Endothelial cell (in vitro differentiated cells): ENCODE results near the gene DBT. TPM values are rescaled to one million over a fixed set of nuclear protein-coding genes. Genes with fewer than 3 reads are reported as not detected.

Source experiments
- DNase-seq: peaks from one replicate; pipeline ENCODE4 v3.0.0; 2021; ENCODE audit warnings: low spot score
- H3K27ac Mint-ChIP-seq: one replicate; pipeline ENCODE4 v1.8.0; 2021; ENCODE audit warnings: mixed read lengths, inconsistent platforms; ENCODE audit not compliant: unreplicated experiment
- H3K27me3 Mint-ChIP-seq: one replicate; pipeline ENCODE4 v1.8.0; 2021; ENCODE audit warnings: mild to moderate bottlenecking, moderate library complexity, mixed read lengths, inconsistent platforms; ENCODE audit not compliant: unreplicated experiment
- H3K36me3 Mint-ChIP-seq: one replicate; pipeline ENCODE4 v1.8.0; 2021; ENCODE audit warnings: mild to moderate bottlenecking, low read depth, mixed read lengths, inconsistent platforms; ENCODE audit not compliant: unreplicated experiment
- H3K4me1 Mint-ChIP-seq: one replicate; pipeline ENCODE4 v1.8.0; 2021; ENCODE audit warnings: mild to moderate bottlenecking, mixed read lengths, inconsistent platforms; ENCODE audit not compliant: unreplicated experiment
- H3K4me3 Mint-ChIP-seq: one replicate; pipeline ENCODE4 v1.8.0; 2021; ENCODE audit warnings: mild to moderate bottlenecking, mixed read lengths, inconsistent platforms; ENCODE audit not compliant: unreplicated experiment
- H3K9me3 Mint-ChIP-seq: one replicate; pipeline ENCODE4 v1.8.0; 2021; ENCODE audit warnings: mixed read lengths, inconsistent platforms; ENCODE audit not compliant: unreplicated experiment
- total RNA-seq: library from RNA; stranded (reverse); fragmentation: NEBNext Ultra II Directional; extraction: Animal tissue kit (Norgen Biotek cat#: 25700); gene quantifications from one replicate; pipeline ENCODE4 v1.2.1, GENCODE V29; 2021; ENCODE audit not compliant: unreplicated experiment
- TF ChIP-seq, protein P1 (sequence below): fragments of 200-600 bp; sonication (generic); IDR thresholded peaks from one replicate; pipeline ENCODE4 v1.5.0; 2021; ENCODE audit warnings: antibody characterized with exemption; ENCODE audit not compliant: unreplicated experiment

Gene DBT
- total RNA-seq, 1 donor from 2014 or later: 8.7 TPM

DNA sequence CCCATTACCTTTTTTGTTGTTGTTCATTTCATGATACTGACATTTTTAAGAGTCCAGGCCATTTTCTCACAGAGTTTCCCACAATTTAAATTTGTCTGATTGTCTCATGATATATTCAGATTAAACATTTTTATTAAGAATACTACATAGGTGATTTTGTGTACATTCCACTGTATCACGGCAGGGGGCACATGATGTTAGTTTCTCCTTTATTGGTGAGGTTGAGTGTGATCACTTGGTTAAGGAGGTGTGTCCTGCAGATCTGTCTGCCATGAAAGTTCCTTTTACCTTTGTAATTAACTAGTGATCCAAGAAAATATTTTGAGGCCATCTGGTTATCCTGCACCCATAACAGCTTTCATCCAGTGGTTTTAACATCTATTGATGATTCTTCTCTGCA is 28.2 kb upstream of the DBT start:
- TF ChIP-seq, protein P1, sequence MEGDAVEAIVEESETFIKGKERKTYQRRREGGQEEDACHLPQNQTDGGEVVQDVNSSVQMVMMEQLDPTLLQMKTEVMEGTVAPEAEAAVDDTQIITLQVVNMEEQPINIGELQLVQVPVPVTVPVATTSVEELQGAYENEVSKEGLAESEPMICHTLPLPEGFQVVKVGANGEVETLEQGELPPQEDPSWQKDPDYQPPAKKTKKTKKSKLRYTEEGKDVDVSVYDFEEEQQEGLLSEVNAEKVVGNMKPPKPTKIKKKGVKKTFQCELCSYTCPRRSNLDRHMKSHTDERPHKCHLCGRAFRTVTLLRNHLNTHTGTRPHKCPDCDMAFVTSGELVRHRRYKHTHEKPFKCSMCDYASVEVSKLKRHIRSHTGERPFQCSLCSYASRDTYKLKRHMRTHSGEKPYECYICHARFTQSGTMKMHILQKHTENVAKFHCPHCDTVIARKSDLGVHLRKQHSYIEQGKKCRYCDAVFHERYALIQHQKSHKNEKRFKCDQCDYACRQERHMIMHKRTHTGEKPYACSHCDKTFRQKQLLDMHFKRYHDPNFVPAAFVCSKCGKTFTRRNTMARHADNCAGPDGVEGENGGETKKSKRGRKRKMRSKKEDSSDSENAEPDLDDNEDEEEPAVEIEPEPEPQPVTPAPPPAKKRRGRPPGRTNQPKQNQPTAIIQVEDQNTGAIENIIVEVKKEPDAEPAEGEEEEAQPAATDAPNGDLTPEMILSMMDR: no peak
- no peaks in the 10 kb centered on the region for H3K9me3 Mint-ChIP-seq
- no peak overlapping the region for H3K27ac Mint-ChIP-seq
- peaks cover 37% of the 10 kb centered on the region for H3K36me3 Mint-ChIP-seq
- no peak for DNase-seq
- H3K27me3 Mint-ChIP-seq: no peaks in the 10 kb centered on the region
- H3K4me1 Mint-ChIP-seq: no peaks in the 10 kb centered on the region
- no peak overlapping the region for H3K4me3 Mint-ChIP-seq

- TF ChIP-seq, protein P1: no peak
- Mint-ChIP-seq H3K9me3 (no peaks in the 10 kb centered on the region), H3K27me3 (peaks cover 10% of the 10 kb centered on the region), H3K4me3 (peak overlapping the region; percentile 13), H3K4me1 (peaks cover 15% of the 10 kb centered on the region), H3K27ac (no peak overlapping the region), H3K36me3 (peaks cover 31% of the 10 kb centered on the region)
- no peak for DNase-seq
These were observed 18.6 kb upstream of the DBT start for GRCh38 chr1:100268202-100268601.

- no peaks in the 10 kb centered on the region for H3K9me3 Mint-ChIP-seq
- DNase-seq: no peak
- H3K4me1 Mint-ChIP-seq: peaks cover 15% of the 10 kb centered on the region
- TF ChIP-seq, protein P1: no peak
- H3K36me3 Mint-ChIP-seq: peaks cover 31% of the 10 kb centered on the region
- H3K27me3 Mint-ChIP-seq: peaks cover 10% of the 10 kb centered on the region
- H3K4me3 Mint-ChIP-seq: peak overlapping the region; percentile 99
- no peak overlapping the region for H3K27ac Mint-ChIP-seq
These were observed 17.6 kb upstream of the DBT start for GRCh38 chr1:100267284-100267683.

DNA sequence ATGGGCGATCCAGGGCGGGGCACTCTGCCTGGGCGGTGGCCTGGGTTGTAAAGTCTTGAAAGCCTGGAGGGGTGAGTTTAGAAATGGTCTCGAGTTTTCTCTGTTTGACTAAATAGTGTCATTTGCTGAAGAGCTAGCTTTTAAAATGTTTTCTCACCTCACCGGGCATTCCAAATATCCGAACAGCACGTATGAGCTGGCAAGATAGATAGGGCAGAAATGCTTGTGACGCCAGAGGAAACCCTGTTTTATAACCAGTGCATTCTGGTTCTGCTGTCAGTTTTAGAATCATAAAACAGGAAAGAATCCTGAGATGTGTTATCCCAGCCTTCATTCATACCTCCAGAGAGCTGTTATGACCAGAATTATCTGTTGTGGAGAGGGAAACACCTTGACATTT is 17.1 kb upstream of the DBT start:
- Mint-ChIP-seq H3K9me3 (no peaks in the 10 kb centered on the region), H3K27me3 (peaks cover 10% of the 10 kb centered on the region), H3K4me3 (peak overlapping the region; percentile 99), H3K36me3 (peaks cover 31% of the 10 kb centered on the region), H3K27ac (peak overlapping the region; percentile 94), H3K4me1 (peaks cover 15% of the 10 kb centered on the region)
- DNase-seq: no peak
- TF ChIP-seq, protein P1: no peak

GRCh38 chr1:100265931-100266740 is 16.5 kb upstream of the DBT start, which contains the start of gene RTCA:
TSS of gene RTCA (plus strand) at chr1:100266216. CDS start at chr1:100266376, 160 bp downstream.
- Mint-ChIP-seq H3K27me3 (peaks cover 10% of the 10 kb centered on the region), H3K9me3 (no peaks in the 10 kb centered on the region), H3K4me1 (peaks cover 15% of the 10 kb centered on the region), H3K4me3 (peak within 1 kb of the TSS; percentile 99), H3K36me3 (peaks cover 31% of the 10 kb centered on the region), H3K27ac (peak within 1 kb of the TSS; percentile 94)
- TF ChIP-seq, protein P1: no peak
- DNase-seq: peak; percentile 91
